Fibroblast of the conjunctiva (primary cell): ENCODE measurements around the gene RBP2.

Experiments used
- DNase-seq: peaks from one replicate; pipeline ENCODE4 v3.0.0-alpha.2; 2010; ENCODE audit warnings: low read depth

RBP2 gene

GRCh38 chr3:139481116-139481515 lies 4.8 kb upstream of the RBP2 start:
- no peak for DNase-seq

- DNase-seq = no peak
Measured at GRCh38 chr3:139480585-139480984, 4.3 kb upstream of the RBP2 start.

GRCh38 chr3:139477710-139478640 lies 1.7 kb upstream of the RBP2 start:
- no peak for DNase-seq

- no peak for DNase-seq
Measured at GRCh38 chr3:139473155-139473771, 3.1 kb downstream of the RBP2 start.

- DNase-seq = no peak
Measured at GRCh38 chr3:139472380-139473010, 3.8 kb downstream of the RBP2 start.

GRCh38 chr3:139470199-139470598 lies 6.1 kb downstream of the RBP2 start:
- no peak for DNase-seq

- no peak for DNase-seq
Measured at GRCh38 chr3:139468399-139468798, 7.9 kb downstream of the RBP2 start.

- no peak for DNase-seq
Measured at GRCh38 chr3:139466360-139466759, 10.0 kb downstream of the RBP2 start.

GRCh38 chr3:139465636-139466035 lies 10.7 kb downstream of the RBP2 start:
- no peak for DNase-seq

GRCh38 chr3:139463466-139463865 lies 12.8 kb downstream of the RBP2 start:
- DNase-seq = no peak

- DNase-seq = no peak
Measured at GRCh38 chr3:139460529-139460928, 15.8 kb downstream of the RBP2 start.

- no peak for DNase-seq
Measured at GRCh38 chr3:139460076-139460475, 16.2 kb downstream of the RBP2 start.

- no peak for DNase-seq
Measured at GRCh38 chr3:139458348-139458747, 18.0 kb downstream of the RBP2 start.

- no peak for DNase-seq
Measured at GRCh38 chr3:139457066-139457465, 19.2 kb downstream of the RBP2 start.

GRCh38 chr3:139456386-139456785 lies 19.9 kb downstream of the RBP2 start:
- DNase-seq = no peak

- no peak for DNase-seq
Measured at GRCh38 chr3:139455855-139456254, 20.5 kb downstream of the RBP2 start.

- no peak for DNase-seq
Measured at GRCh38 chr3:139455206-139455605, 21.1 kb downstream of the RBP2 start.

GRCh38 chr3:139454346-139454745 lies 22.0 kb downstream of the RBP2 start:
- DNase-seq = no peak

- no peak for DNase-seq
Measured at GRCh38 chr3:139450159-139450558, 26.2 kb downstream of the RBP2 start.

- DNase-seq = no peak
Measured at GRCh38 chr3:139449566-139449965, 26.8 kb downstream of the RBP2 start.

- no peak for DNase-seq
Measured at GRCh38 chr3:139448104-139448503, 28.2 kb downstream of the RBP2 start.

GRCh38 chr3:139447486-139447885 lies 28.8 kb downstream of the RBP2 start:
- no peak for DNase-seq

GRCh38 chr3:139444446-139444845 lies 31.9 kb downstream of the RBP2 start:
- DNase-seq = no peak
